ENCODE data around the gene SLC25A12. TPM values are rescaled to one million over a fixed set of nuclear protein-coding genes. Genes with fewer than 3 reads are reported as not detected.
"Not testable (repeated sequence)": the region's sequence is repeated elsewhere in the genome, so short reads cannot be mapped to it uniquely, and the experiment has no call there.

The SLC25A12 gene
- total RNA-seq, 3 donors from 2014 or later: 22.5 to 27.6 (median 26.3) TPM

DNA sequence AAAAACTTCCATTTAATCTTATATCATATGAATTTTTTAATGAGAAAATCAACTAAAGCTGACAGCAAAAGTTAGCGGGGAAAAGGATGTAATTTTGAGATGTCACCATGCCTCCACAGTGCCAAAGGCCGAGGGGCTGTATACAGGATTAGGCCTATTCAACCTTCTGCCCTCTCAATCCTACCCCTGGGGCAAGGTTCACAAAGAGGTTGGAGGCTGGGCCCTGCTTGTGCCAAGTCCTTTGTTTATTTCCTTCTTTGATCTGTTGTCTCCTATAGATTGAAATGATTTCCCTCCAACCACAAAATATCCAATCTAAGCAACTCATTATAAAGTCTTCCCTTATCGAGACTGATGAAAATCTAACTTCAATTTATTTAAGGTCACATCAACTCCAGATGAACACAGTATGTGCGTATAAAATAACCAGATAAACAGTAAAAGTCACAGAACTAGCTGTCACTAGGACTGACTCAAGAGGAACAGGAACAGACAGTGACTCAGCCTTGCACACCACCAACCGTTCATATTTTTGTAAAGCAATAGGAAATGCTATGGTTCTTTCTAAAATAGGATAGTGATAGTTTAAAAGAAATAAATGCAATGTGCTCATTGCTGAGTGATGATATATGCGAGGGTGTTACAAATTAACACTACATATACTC is 95.8 kb downstream of the SLC25A12 start:
- Mint-ChIP-seq H3K4me3 (no peak overlapping the region), H3K27me3 (ENCODE audit: low read depth) (no peaks in the 10 kb centered on the region), H3K9me3 (no peaks in the 10 kb centered on the region), H3K4me1 (ENCODE audit: low read depth) (peaks cover 15% of the 10 kb centered on the region), H3K36me3 (ENCODE audit: insufficient read depth) (peaks cover 19% of the 10 kb centered on the region)
- ATAC-seq: peak; percentile 32 to 46
- no peak for DNase-seq

DNA sequence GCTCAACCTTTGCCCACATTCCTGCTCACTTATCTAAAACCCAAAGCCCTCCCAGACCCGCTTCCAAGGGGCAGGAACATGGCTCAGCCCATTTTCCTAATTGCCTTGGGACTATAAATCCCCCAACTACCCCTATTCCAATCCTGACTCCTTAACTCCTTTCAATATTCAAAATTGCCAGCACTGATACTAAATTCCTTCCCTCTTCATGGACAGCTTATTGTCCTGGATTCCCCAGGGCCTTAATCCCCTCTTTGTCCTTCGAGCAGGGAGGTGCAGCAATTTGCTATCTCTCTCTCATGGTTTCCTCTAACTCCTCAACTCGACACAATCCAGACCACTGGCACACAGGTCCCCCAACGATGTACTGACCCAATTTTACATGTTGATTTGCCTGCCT is 99.1 kb downstream of the SLC25A12 start:
- H3K27me3 Mint-ChIP-seq (ENCODE audit: low read depth): no peaks in the 10 kb centered on the region
- H3K36me3 Mint-ChIP-seq (ENCODE audit: insufficient read depth): peaks cover 26% of the 10 kb centered on the region
- no peak for DNase-seq
- ATAC-seq: no peak
- H3K9me3 Mint-ChIP-seq: no peaks in the 10 kb centered on the region
- no peak overlapping the region for H3K4me3 Mint-ChIP-seq
- peaks cover 15% of the 10 kb centered on the region for H3K4me1 Mint-ChIP-seq (ENCODE audit: low read depth)

DNA sequence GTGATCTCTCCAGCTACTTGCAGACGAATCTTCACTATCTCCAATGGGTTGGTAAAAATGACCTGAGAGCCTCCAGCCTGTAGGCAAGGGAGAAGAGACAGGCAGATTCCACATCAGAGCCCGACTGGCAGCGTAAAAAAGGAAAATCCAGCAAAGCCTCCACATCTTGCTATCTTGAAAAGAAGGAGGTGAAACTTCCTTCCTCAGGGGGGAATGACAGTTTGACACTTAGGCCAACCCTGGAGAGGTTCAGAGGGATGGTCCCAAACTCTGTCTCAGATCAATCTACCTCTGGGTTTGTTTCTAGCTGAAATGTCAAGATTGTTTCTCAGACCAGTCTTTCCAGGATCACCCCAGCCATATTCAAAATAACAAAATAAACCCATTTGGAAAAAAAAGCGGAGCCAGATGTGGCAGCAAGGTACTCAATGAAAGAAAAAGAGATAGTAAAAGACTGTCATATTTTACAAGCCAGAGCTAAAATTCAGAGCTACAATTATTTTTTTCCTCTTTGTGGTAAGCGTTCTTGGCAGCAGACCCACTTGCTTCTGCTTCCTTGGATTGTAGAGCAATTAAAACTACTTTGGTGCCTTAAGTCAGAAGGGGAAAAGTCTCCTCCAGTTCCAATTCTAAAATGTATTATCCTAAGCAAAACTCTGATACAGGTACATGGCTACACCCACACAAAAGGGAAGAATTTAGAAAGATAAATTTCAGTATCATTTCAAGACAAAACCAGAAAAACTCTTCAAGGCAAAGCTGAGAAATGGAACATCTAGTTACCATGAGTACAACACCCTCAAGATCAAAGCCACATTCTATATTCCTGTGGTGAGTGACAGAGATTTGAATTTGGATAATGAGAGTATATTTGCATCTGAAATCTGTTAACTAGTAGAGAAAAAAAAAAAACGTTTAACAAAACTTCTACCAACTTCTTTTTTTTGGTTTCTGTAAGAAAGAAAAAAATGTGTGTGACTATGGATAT is 100.1 kb downstream of the SLC25A12 start:
- ATAC-seq: peak; percentile 46 to 57

DNA sequence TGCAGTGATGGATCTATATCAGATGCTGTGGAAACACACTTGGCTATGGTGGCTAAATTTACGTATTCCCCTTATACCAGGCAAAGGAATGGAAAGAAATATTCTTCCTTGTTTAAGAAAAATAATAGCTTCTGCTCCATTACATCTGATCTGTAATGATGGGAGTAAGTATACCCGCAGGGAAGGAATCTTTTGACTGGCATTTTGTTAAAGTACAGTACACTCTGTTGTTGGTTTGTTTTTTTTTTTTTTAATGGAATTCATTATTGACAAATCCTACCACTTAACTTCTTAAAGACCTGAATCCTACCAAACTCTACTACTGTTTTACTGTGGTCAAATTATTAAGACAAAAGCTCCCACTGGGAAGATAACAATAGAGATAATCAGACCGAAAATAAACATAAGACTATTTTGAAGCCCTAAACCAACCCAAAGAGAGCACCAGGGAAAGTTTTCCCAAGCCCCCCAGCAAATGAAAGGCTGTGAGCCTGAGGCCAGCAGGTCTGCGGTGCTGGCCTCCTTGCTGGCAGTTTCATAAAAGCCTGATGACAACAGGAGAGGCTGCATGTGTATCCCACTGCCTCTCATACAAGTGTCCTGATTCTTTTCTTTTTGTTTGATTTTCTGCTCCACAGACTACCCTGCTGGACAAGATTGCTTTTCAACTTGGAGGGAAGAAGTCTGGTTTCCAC is 101.0 kb downstream of the SLC25A12 start:
- Mint-ChIP-seq H3K4me3 (no peak overlapping the region), H3K9me3 (no peaks in the 10 kb centered on the region), H3K4me1 (ENCODE audit: low read depth) (peaks cover 11% of the 10 kb centered on the region), H3K36me3 (ENCODE audit: insufficient read depth) (peaks cover 26% of the 10 kb centered on the region), H3K27me3 (ENCODE audit: low read depth) (no peaks in the 10 kb centered on the region)
- DNase-seq: no peak
- ATAC-seq: no peak

More for the DNA sequence above, 100.1 kb downstream of the SLC25A12 start:
- DNase-seq: no peak
- Mint-ChIP-seq H3K36me3 (ENCODE audit: insufficient read depth) (peaks cover 24% of the 10 kb centered on the region), H3K27me3 (ENCODE audit: low read depth) (no peaks in the 10 kb centered on the region), H3K9me3 (no peaks in the 10 kb centered on the region), H3K4me1 (ENCODE audit: low read depth) (peaks cover 15% of the 10 kb centered on the region), H3K4me3 (no peak overlapping the region)

DNA sequence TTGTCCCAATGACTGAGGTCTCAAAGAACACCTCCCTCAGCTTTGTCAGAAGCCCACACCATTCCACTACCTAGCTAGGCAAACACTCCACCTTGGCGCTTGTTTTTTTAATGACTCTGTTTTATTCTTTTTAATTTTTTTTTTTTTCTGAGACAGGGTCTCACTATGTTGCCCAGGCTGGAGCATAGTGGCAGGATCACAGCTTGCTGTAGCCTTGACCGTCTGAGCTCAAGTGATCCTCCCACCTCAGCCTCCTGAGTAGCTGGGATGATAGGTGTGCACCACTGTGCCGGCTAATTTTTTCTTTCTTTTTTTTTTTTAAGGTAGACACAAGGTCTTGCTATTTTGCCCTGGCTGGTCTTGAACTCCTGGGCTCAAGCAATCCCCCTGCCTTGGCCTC is 101.9 kb downstream of the SLC25A12 start:
- ATAC-seq (no peak), DNase-seq (no peak)
- Mint-ChIP-seq H3K27me3 (ENCODE audit: low read depth) (no peaks in the 10 kb centered on the region), H3K36me3 (ENCODE audit: insufficient read depth) (peaks cover 29% of the 10 kb centered on the region), H3K9me3 (no peaks in the 10 kb centered on the region), H3K4me3 (no peak overlapping the region), H3K4me1 (ENCODE audit: low read depth) (peaks cover 11% of the 10 kb centered on the region)

DNA sequence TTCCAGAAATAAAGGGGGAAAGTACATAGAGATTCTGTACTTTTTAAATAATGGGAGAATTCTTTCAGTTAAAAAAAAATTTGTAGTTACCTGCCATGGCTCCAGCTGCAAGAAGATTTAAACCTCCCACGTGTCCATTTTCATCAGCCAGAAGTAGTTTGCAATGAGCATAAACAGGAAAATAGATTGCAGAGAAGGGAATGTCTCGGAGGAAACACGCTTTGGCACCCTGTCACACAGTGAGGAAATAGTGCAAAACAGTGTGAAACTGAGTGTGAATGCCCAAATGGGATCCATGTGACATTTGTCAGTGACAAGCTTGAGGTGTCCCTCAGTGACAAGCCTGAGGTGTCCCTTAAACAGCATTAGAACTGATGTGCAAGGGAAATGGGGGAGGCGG is 102.7 kb downstream of the SLC25A12 start:
- Mint-ChIP-seq H3K9me3 (no peaks in the 10 kb centered on the region), H3K27me3 (ENCODE audit: low read depth) (no peaks in the 10 kb centered on the region), H3K36me3 (ENCODE audit: insufficient read depth) (peaks cover 37% of the 10 kb centered on the region), H3K4me3 (no peak overlapping the region), H3K4me1 (ENCODE audit: low read depth) (peaks cover 11% of the 10 kb centered on the region)
- ATAC-seq: no peak
- no peak for DNase-seq

DNA sequence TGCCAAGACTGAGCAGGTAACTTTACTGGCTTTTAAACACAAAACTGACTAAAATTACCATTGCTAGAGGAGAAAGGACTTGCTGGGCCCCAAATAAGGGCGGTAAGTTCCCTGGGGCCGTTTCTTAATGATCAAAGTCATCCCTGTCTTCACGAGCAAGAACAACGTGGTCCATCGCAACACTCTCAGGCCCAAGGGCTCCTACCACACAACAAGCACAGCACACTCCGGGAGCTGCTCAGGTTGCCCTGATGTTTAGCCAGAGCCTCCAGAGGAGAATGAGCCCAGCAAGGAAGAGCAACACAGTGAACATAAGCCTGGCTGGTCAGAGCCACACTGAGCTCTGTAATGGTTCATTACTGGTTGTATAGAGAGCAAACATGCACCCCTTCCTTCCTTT is 104.1 kb downstream of the SLC25A12 start:
- Mint-ChIP-seq H3K4me3 (no peak overlapping the region), H3K27me3 (ENCODE audit: low read depth) (no peaks in the 10 kb centered on the region), H3K36me3 (ENCODE audit: insufficient read depth) (peaks cover 42% of the 10 kb centered on the region), H3K4me1 (ENCODE audit: low read depth) (peaks cover 9% of the 10 kb centered on the region), H3K9me3 (no peaks in the 10 kb centered on the region)
- no peak for ATAC-seq
- DNase-seq: no peak

DNA sequence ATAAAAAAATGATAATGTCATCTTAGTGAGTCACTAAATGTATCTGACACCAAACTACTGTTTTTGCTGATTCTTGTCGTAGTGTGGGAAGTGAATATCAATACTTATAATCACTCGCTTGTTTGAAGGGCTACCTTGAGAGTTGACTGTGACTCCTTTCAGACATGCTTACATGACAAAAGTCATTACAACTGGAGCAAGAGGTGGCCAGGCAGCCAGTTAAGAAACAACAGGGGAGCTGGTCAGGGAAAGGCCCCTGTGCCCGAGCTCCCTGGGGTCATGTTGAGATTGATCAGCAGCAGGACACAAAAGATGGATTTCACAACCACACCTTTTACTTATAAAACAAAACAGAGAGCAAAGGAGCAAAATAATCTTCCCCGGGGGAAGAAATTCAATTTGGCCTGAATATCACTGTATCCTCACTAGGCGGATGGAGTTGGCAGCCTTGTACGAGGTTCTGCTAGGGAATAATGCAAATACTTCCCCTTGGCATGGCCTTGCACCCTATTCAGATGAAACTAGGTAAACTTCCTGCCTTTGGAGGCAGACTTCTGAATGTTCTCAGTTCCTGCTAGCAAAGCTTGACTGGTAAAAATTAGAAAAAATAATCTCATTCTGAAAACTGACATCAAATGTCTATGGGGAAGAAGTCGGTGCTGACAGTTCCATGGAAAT is 105.6 kb downstream of the SLC25A12 start:
- H3K4me3 Mint-ChIP-seq: no peak overlapping the region
- no peak for ATAC-seq
- no peaks in the 10 kb centered on the region for H3K9me3 Mint-ChIP-seq
- H3K4me1 Mint-ChIP-seq (ENCODE audit: low read depth): no peaks in the 10 kb centered on the region
- H3K36me3 Mint-ChIP-seq (ENCODE audit: insufficient read depth): peaks cover 46% of the 10 kb centered on the region
- no peaks in the 10 kb centered on the region for H3K27me3 Mint-ChIP-seq (ENCODE audit: low read depth)
- DNase-seq: no peak

DNA sequence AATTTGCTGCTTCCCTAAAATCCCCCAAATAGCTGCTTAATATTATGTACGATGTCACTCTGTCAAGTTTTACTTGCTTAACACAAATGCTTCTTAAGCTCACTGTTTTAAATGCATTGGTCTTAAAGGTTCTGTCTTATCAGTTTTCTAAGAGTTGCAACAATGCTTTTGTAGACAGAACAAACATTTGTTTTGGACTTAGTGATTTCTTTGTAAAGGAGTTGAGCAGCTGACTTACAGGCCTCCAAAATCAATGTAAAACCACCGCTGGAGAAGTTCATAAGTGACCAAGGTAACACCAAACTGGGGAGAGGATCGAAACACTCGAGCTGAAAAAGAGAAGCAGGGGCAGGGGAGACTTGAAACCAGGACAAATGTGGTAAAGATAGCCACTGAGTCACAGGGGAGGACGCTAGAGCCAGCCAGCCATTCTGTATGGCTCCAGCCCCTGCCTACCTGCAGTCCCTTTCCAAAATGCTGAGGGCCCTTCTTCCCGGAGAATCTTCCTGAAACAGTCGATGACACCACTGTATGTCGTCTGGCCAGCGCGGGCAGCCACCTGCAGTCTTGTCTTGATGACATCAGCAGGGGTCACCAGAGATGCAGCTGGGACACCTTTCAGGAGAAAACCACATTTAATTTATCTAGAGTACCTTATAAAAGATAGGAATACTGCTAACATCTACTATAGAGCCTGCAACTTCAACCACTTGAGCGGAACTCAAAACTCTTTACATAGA is 106.5 kb downstream of the SLC25A12 start:
- no peak for DNase-seq
- Mint-ChIP-seq H3K9me3 (no peaks in the 10 kb centered on the region), H3K27me3 (ENCODE audit: low read depth) (no peaks in the 10 kb centered on the region), H3K4me3 (no peak overlapping the region), H3K36me3 (ENCODE audit: insufficient read depth) (peaks cover 48% of the 10 kb centered on the region), H3K4me1 (ENCODE audit: low read depth) (no peaks in the 10 kb centered on the region)
- ATAC-seq: no peak

DNA sequence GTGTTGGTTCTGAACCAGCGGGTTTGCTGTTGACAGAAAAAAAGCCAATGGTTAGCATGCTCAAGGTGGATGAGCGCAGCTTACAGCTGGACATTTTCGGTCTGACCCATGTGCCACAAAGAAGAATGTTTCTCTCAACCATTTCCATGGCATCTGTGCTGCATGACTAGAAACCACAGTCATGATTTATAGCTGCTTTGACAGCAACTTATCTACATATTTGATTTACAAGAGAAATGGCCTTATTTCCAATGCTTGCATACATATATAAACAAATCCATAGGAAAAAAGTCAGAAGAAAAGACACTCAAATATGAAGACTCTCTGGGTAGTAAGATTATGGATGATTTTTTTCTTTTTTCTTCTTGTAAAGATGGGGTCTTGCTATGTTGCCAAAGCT is 108.6 kb downstream of the SLC25A12 start:
- no peaks in the 10 kb centered on the region for H3K9me3 Mint-ChIP-seq
- H3K27me3 Mint-ChIP-seq (ENCODE audit: low read depth): no peaks in the 10 kb centered on the region
- no peak for ATAC-seq
- no peaks in the 10 kb centered on the region for H3K4me1 Mint-ChIP-seq (ENCODE audit: low read depth)
- peaks cover 41% of the 10 kb centered on the region for H3K36me3 Mint-ChIP-seq (ENCODE audit: insufficient read depth)
- no peak for DNase-seq
- no peak overlapping the region for H3K4me3 Mint-ChIP-seq

DNA sequence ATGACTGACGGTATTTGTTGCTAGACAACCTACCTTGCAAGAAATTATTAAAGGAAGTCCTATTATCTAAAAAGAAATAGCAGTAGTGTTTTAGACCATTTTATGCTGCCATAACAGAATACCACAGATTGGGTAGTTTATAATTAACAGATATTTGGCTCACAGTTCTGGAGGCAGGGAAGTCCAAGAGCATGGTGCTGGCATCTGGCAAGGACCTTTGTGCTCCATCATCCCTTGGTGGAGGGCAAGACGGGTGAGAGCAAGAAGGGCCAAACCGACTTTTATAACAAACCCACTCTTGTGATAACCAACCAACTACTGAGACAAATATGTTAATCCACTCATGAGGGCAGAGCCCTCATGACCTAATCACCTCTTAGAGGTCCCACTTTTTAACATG is 115.5 kb downstream of the SLC25A12 start:
- Mint-ChIP-seq H3K4me1 (ENCODE audit: low read depth) (no peaks in the 10 kb centered on the region), H3K4me3 (no peak overlapping the region), H3K36me3 (ENCODE audit: insufficient read depth) (peaks cover 12% of the 10 kb centered on the region), H3K27me3 (ENCODE audit: low read depth) (no peaks in the 10 kb centered on the region), H3K9me3 (peaks cover 4% of the 10 kb centered on the region)
- ATAC-seq: no peak
- DNase-seq: no peak

DNA sequence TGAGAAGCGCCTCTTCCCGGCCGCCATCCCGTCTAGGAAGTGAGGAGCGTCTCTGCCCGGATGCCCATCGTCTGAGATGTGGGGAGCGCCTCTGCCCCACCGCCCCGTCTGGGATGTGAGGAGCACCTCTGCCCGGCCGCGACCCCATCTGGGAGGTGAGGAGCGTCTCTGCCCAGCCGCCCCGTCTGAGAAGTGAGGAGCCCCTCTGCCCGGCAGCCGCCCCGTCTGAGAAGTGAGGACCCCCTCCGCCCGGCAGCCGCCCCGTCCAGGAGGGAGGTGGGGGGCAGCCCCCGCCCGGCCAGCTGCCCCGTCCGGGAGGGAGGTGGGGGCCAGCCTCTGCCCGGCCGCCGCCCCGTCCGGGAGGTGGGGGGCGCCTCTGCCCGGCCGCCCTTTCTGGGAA is 119.5 kb downstream of the SLC25A12 start:
- ATAC-seq; H3K27me3 Mint-ChIP-seq (ENCODE audit: low read depth); DNase-seq; H3K4me3 Mint-ChIP-seq; H3K4me1 Mint-ChIP-seq (ENCODE audit: low read depth): not testable (repeated sequence)
- peaks cover 10% of the 10 kb centered on the region for H3K36me3 Mint-ChIP-seq (ENCODE audit: insufficient read depth)
- peaks cover 23% of the 10 kb centered on the region for H3K9me3 Mint-ChIP-seq

DNA sequence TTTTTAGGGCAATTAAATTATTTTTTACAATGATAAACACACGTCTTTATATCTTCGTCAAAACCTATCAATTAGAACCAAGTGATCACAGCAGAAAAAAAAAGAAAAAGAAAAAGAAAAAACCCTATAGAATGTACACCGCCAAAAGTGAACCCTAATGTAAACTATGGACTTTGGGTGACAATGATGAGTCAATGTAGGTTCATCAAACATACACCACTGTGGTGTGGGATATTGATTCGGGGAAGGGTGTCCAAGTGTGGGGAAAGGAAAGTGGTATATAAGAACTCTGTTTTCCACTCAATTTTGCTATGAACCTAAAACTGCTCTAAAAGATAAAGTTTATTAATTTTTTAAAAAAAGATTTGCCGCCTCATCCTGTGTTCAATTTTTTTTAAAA is 121.7 kb downstream of the SLC25A12 start:
- H3K4me3 Mint-ChIP-seq: no peak overlapping the region
- H3K27me3 Mint-ChIP-seq (ENCODE audit: low read depth): no peaks in the 10 kb centered on the region
- no peaks in the 10 kb centered on the region for H3K4me1 Mint-ChIP-seq (ENCODE audit: low read depth)
- DNase-seq (no peak), ATAC-seq (no peak)
- H3K9me3 Mint-ChIP-seq: peaks cover 22% of the 10 kb centered on the region
- H3K36me3 Mint-ChIP-seq (ENCODE audit: insufficient read depth): peaks cover 11% of the 10 kb centered on the region
